GM23248 (cell line): ENCODE data around the gene PCDHB6.

Source experiments
- EZH2 ChIP-seq: fragments of 200-600 bp; sonication (generic); IDR thresholded peaks from 2 replicates; pipeline ENCODE4 v1.6.1; 2018; ENCODE audit warnings: antibody characterized with exemption, mild to moderate bottlenecking; ENCODE audit not compliant: insufficient read depth, poor library complexity, severe bottlenecking
- EZH2phosphoT487 ChIP-seq: fragments of 200-600 bp; sonication (generic); IDR thresholded peaks from 2 replicates; pipeline ENCODE4 v1.6.1; 2018; ENCODE audit warnings: antibody characterized with exemption, moderate library complexity, mild to moderate bottlenecking, low read depth; ENCODE audit not compliant: insufficient read depth

DNA sequence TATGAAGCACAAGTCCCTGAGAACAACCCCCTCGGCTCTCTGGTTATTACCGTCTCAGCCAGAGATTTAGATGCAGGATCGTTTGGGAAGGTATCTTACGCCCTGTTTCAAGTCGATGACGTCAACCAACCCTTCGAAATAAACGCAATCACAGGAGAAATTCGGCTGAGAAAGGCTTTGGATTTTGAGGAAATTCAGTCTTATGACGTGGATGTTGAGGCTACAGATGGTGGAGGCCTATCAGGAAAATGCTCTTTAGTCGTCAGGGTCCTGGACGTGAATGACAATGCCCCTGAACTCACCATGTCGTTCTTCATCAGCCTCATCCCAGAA lies 1.1 kb downstream of the PCDHB6 start:
- TF ChIP-seq EZH2phosphoT487 (no peak), EZH2 (no peak)
